ENCODE data around the gene ELOVL1. TPM values are rescaled to one million over a fixed set of nuclear protein-coding genes. Genes with fewer than 3 reads are reported as not detected.

The ELOVL1 gene
- polyA plus RNA-seq, 1 donor (not counting 4 experiments of a cell fraction or from before 2014, with no cell fraction given), result 283 TPM

DNA sequence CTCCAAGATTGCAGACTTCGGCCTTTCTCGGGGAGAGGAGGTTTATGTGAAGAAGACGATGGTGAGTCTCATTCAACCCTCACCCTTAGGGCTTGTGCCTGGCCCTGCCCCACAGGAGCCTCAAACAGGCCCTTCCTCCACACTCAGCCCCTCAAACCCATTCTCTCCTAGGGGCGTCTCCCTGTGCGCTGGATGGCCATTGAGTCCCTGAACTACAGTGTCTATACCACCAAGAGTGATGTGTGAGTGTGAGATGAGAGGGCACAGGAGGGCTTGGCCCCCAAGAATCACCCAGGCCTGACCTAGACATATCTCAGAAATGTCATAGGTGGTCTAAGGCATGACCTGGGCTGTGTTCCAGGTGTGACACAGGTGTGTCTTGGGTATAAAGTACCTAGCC lies 48.5 kb downstream of the ELOVL1 start:
- no peaks in the 10 kb centered on the region for H3K27me3 ChIP-seq (ENCODE audit: control insufficient read depth, extremely low read depth, insufficient read depth, low read length)
- H3K27ac ChIP-seq (ENCODE audit: control insufficient read depth, insufficient read depth, low read length), result no peak overlapping the region
- H2AFZ ChIP-seq (ENCODE audit: control insufficient read depth, low read length), result no peak overlapping the region
- FAIRE-seq (no peak), DNase-seq (ENCODE audit: low read depth, low spot score) (no peak)
- no peaks in the 10 kb centered on the region for H3K4me1 ChIP-seq (ENCODE audit: control insufficient read depth, extremely low read depth, insufficient read depth, low read length)
- no peaks in the 10 kb centered on the region for H3K79me2 ChIP-seq (ENCODE audit: control insufficient read depth, insufficient read depth, low read length)
- no peak overlapping the region for H3K4me3 ChIP-seq (ENCODE audit: control insufficient read depth in 2 of 3, extremely low read depth in 1 of 3, insufficient read depth in 2 of 3, low read depth in 1 of 3, low read length in 3 of 3)
- dilution Hi-C loops (cut with MboI; ENCODE audit: extremely low pct_ligation_motif_present, low sequenced_read_pairs), result no loop called here
- no peak for TF ChIP-seq CTCF (optimal IDR thresholded peaks at IDR 0.05 in 1 of 3, IDR thresholded peaks at IDR 0.05 in 1 of 3, conservative IDR thresholded peaks at IDR 0.05 in 1 of 3; ENCODE audit: extremely low read depth in 1 of 3, insufficient read depth in 2 of 3, low read length in 3 of 3)
- TF ChIP-seq EZH2 (IDR thresholded peaks at IDR 0.05; ENCODE audit: low read length), result no peak
- H3K9me1 ChIP-seq (ENCODE audit: control insufficient read depth, extremely low read depth, insufficient read depth, low read length), result no peaks in the 10 kb centered on the region
- no peaks in the 10 kb centered on the region for H4K20me1 ChIP-seq (ENCODE audit: control insufficient read depth, extremely low read depth, insufficient read depth, low read length)
- no peaks in the 10 kb centered on the region for H3K36me3 ChIP-seq (ENCODE audit: control insufficient read depth in 2 of 2, extremely low read depth in 1 of 2, insufficient read depth in 2 of 2, low read length in 2 of 2)
- H3K9ac ChIP-seq (ENCODE audit: control insufficient read depth, extremely low read depth, insufficient read depth, low read length), result no peak overlapping the region
- H3K4me2 ChIP-seq (ENCODE audit: control insufficient read depth, extremely low read depth, insufficient read depth, low read depth, low read length), result no peak overlapping the region
- H3K9me3 ChIP-seq (ENCODE audit: control insufficient read depth, low read depth, low read length), result no peaks in the 10 kb centered on the region

- Histone ChIP-seq H4K20me1 (ENCODE audit: control insufficient read depth, extremely low read depth, insufficient read depth, low read length) (no peaks in the 10 kb centered on the region), H3K9ac (ENCODE audit: control insufficient read depth, extremely low read depth, insufficient read depth, low read length) (no peak overlapping the region), H2AFZ (ENCODE audit: control insufficient read depth, low read length) (no peak overlapping the region), H3K27me3 (ENCODE audit: control insufficient read depth, extremely low read depth, insufficient read depth, low read length) (no peaks in the 10 kb centered on the region), H3K36me3 (ENCODE audit: control insufficient read depth in 2 of 2, extremely low read depth in 1 of 2, insufficient read depth in 2 of 2, low read length in 2 of 2) (no peaks in the 10 kb centered on the region), H3K27ac (ENCODE audit: control insufficient read depth, insufficient read depth, low read length) (no peak overlapping the region), H3K79me2 (ENCODE audit: control insufficient read depth, insufficient read depth, low read length) (no peaks in the 10 kb centered on the region), H3K4me1 (ENCODE audit: control insufficient read depth, extremely low read depth, insufficient read depth, low read length) (no peaks in the 10 kb centered on the region), H3K9me1 (ENCODE audit: control insufficient read depth, extremely low read depth, insufficient read depth, low read length) (no peaks in the 10 kb centered on the region), H3K4me3 (ENCODE audit: control insufficient read depth in 2 of 3, extremely low read depth in 1 of 3, insufficient read depth in 2 of 3, low read depth in 1 of 3, low read length in 3 of 3) (no peak overlapping the region), H3K9me3 (ENCODE audit: control insufficient read depth, low read depth, low read length) (no peaks in the 10 kb centered on the region), H3K4me2 (ENCODE audit: control insufficient read depth, extremely low read depth, insufficient read depth, low read depth, low read length) (no peak overlapping the region)
- TF ChIP-seq CTCF (optimal IDR thresholded peaks at IDR 0.05 in 1 of 3, IDR thresholded peaks at IDR 0.05 in 1 of 3, conservative IDR thresholded peaks at IDR 0.05 in 1 of 3; ENCODE audit: extremely low read depth in 1 of 3, insufficient read depth in 2 of 3, low read length in 3 of 3) (no peak), EZH2 (IDR thresholded peaks at IDR 0.05; ENCODE audit: low read length) (no peak)
- dilution Hi-C loops (cut with MboI; ENCODE audit: extremely low pct_ligation_motif_present, low sequenced_read_pairs), result no loop called here
- DNase-seq (ENCODE audit: low read depth, low spot score), result no peak
- FAIRE-seq, result no peak
Measured at GRCh38 chr1:43318831-43319230, 49.0 kb downstream of the ELOVL1 start.

All from keratinocyte (primary cell).